HFFc6 (cell line): ENCODE data around the gene TLDC2. TPM values are rescaled to one million over a fixed set of nuclear protein-coding genes. Genes with fewer than 3 reads are reported as not detected.
A peak's percentile ranks its signal among the peaks of the same experiment; 100 is the strongest.

ENCODE experiments used
- DNase-seq: peaks from one replicate; pipeline ENCODE4 v3.0.0-alpha.2; 2018
- H3K27ac Mint-ChIP-seq: 2 replicates; pipeline ENCODE4 v1.8.0; 2020; ENCODE audit warnings: mild to moderate bottlenecking, mixed read lengths
- H3K27me3 Mint-ChIP-seq: 2 replicates; pipeline ENCODE4 v1.8.0; 2021; ENCODE audit warnings: mild to moderate bottlenecking, moderate library complexity, mixed read lengths; ENCODE audit not compliant: insufficient read depth
- H3K36me3 Mint-ChIP-seq: 2 replicates; pipeline ENCODE4 v1.8.0; 2021; ENCODE audit warnings: low read depth, mixed read lengths
- H3K4me1 Mint-ChIP-seq: 2 replicates; pipeline ENCODE4 v1.8.0; 2020; ENCODE audit warnings: low read depth, mixed read lengths
- H3K4me3 Mint-ChIP-seq: 2 replicates; pipeline ENCODE4 v1.8.0; 2020; ENCODE audit warnings: mild to moderate bottlenecking, moderate library complexity, mixed read lengths
- H3K9me3 Mint-ChIP-seq: 2 replicates; pipeline ENCODE4 v1.8.0; 2020; ENCODE audit warnings: mild to moderate bottlenecking, mixed read lengths
- CTCF ChIP-seq: fragments of 200-600 bp; sonication (generic); IDR thresholded peaks from 2 replicates; pipeline ENCODE4 v1.5.0; 2021; ENCODE audit warnings: antibody characterized with exemption, mild to moderate bottlenecking
- total RNA-seq, 6 experiments: library from RNA; stranded (reverse); fragmentation: NEBNext Ultra II Directional; extraction: Animal tissue kit (Norgen Biotek cat#: 25700); gene quantifications; 2 replicates in 1 of 6; 3 replicates in 5 of 6; pipeline ENCODE4 v1.2.3, GENCODE V29; 2021

Gene TLDC2
- total RNA-seq, 6 experiments from 2014 or later: 0.17 to 0.55 (median 0.39) TPM

- H3K4me3 Mint-ChIP-seq: peak overlapping the region; percentile 92
- TF ChIP-seq CTCF: no peak
- peaks cover 68% of the 10 kb centered on the region for H3K4me1 Mint-ChIP-seq
- peaks cover 17% of the 10 kb centered on the region for H3K36me3 Mint-ChIP-seq
- peak overlapping the region; percentile 92 for H3K27ac Mint-ChIP-seq
- DNase-seq: no peak
- peaks cover 1% of the 10 kb centered on the region for H3K27me3 Mint-ChIP-seq
- no peaks in the 10 kb centered on the region for H3K9me3 Mint-ChIP-seq
These were observed 16.1 kb upstream of the TLDC2 start for GRCh38 chr20:36859700-36860330.

GRCh38 chr20:36860339-36860738, 15.6 kb upstream of the TLDC2 start:
- Mint-ChIP-seq H3K27ac (peak overlapping the region; percentile 92), H3K27me3 (peaks cover 1% of the 10 kb centered on the region), H3K4me3 (peak overlapping the region; percentile 92), H3K4me1 (peaks cover 63% of the 10 kb centered on the region), H3K9me3 (no peaks in the 10 kb centered on the region), H3K36me3 (peaks cover 17% of the 10 kb centered on the region)
- DNase-seq: no peak
- no peak for TF ChIP-seq CTCF

- no peaks in the 10 kb centered on the region for H3K9me3 Mint-ChIP-seq
- TF ChIP-seq CTCF: no peak
- H3K27me3 Mint-ChIP-seq: peaks cover 1% of the 10 kb centered on the region
- peak overlapping the region; percentile 92 for H3K27ac Mint-ChIP-seq
- peak overlapping the region; percentile 92 for H3K4me3 Mint-ChIP-seq
- H3K4me1 Mint-ChIP-seq: peaks cover 56% of the 10 kb centered on the region
- DNase-seq: no peak
- H3K36me3 Mint-ChIP-seq: peaks cover 15% of the 10 kb centered on the region
These were observed 14.9 kb upstream of the TLDC2 start for GRCh38 chr20:36860811-36861624.

- DNase-seq: no peak
- Mint-ChIP-seq H3K27me3 (peaks cover 1% of the 10 kb centered on the region), H3K4me3 (peak overlapping the region; percentile 92), H3K27ac (peak overlapping the region; percentile 92), H3K4me1 (peaks cover 55% of the 10 kb centered on the region), H3K9me3 (no peaks in the 10 kb centered on the region), H3K36me3 (peaks cover 12% of the 10 kb centered on the region)
- no peak for TF ChIP-seq CTCF
These were observed 14.4 kb upstream of the TLDC2 start for GRCh38 chr20:36861625-36861874.

GRCh38 chr20:36861875-36862801, 13.8 kb upstream of the TLDC2 start:
- Mint-ChIP-seq H3K4me3 (peak overlapping the region; percentile 92), H3K4me1 (peaks cover 55% of the 10 kb centered on the region), H3K9me3 (no peaks in the 10 kb centered on the region), H3K36me3 (peaks cover 12% of the 10 kb centered on the region), H3K27me3 (peaks cover 2% of the 10 kb centered on the region), H3K27ac (peak overlapping the region; percentile 92)
- TF ChIP-seq CTCF: no peak
- peak; percentile 91 for DNase-seq
